HEK293T (cell line): ENCODE measurements around the gene TLE1.

Source experiments
- ARNT ChIP-seq: fragments of 450-650 bp; IDR thresholded peaks from 2 replicates; pipeline ENCODE4 v1.6.1; 2017; ENCODE audit warnings: mild to moderate bottlenecking
- BHLHE40 ChIP-seq: fragments of 450-650 bp; IDR thresholded peaks from 2 replicates; pipeline ENCODE4 v1.6.1; 2016; ENCODE audit warnings: mild to moderate bottlenecking, moderate library complexity, borderline replicate concordance
- ELF4 ChIP-seq: fragments of 450-650 bp; IDR thresholded peaks from 2 replicates; pipeline ENCODE4 v1.6.1; 2017; ENCODE audit warnings: antibody characterized with exemption
- FOXA1 ChIP-seq: fragments of 450-650 bp; IDR thresholded peaks from 2 replicates; pipeline ENCODE4 v1.6.1; 2016; ENCODE audit warnings: mild to moderate bottlenecking
- FOXK2 ChIP-seq: fragments of 450-650 bp; IDR thresholded peaks from 2 replicates; pipeline ENCODE4 v1.6.1; 2016; ENCODE audit warnings: mild to moderate bottlenecking
- FOXM1 ChIP-seq: fragments of 450-650 bp; IDR thresholded peaks from 2 replicates; pipeline ENCODE4 v1.6.1; 2017; ENCODE audit warnings: mild to moderate bottlenecking, borderline replicate concordance
- HDGF ChIP-seq: fragments of 450-650 bp; IDR thresholded peaks from 2 replicates; pipeline ENCODE4 v1.6.1; 2017; ENCODE audit warnings: antibody characterized with exemption, borderline replicate concordance
- L3MBTL2 ChIP-seq: fragments of 450-650 bp; conservative IDR thresholded peaks from 2 replicates; pipeline ENCODE4 v1.6.1; 2016; ENCODE audit warnings: mild to moderate bottlenecking
- NFRKB ChIP-seq: fragments of 450-650 bp; IDR thresholded peaks from 2 replicates; pipeline ENCODE4 v1.6.1; 2016; ENCODE audit warnings: mild to moderate bottlenecking, moderate library complexity
- SP1 ChIP-seq: fragments of 450-650 bp; IDR thresholded peaks from 2 replicates; pipeline ENCODE4 v1.6.1; 2017
- SUZ12 ChIP-seq: fragments of 450-650 bp; IDR thresholded peaks from 2 replicates; pipeline ENCODE4 v1.6.1; 2016; ENCODE audit warnings: mild to moderate bottlenecking
- TARDBP ChIP-seq: fragments of 450-650 bp; IDR thresholded peaks from 2 replicates; pipeline ENCODE4 v1.6.1; 2016
- TF ChIP-seq, protein P1 (sequence below): fragments of 450-650 bp; IDR thresholded peaks from 2 replicates; pipeline ENCODE4 v1.6.1; 2016

DNA sequence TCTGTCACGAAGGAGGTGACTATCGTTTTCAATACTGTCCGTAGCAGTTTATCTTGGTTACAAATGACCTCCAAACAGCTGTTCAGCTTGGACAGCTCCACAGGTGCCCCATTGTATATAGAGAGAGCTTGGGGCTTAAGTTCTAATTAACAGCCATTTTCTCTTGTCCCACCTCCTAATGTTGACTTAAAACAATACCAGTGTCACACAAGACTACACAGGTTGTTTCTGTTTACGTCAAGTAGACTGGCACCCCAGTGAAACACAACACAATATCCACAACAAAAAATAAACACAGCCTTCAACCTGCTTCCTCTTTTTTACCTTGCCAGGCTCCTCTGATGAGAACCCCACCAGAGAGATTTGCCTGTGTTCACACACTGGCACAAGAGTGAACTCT, 39.8 kb upstream of the TLE1 start:
- no peak for TF ChIP-seq ELF4
- TF ChIP-seq ARNT: no peak
- no peak for TF ChIP-seq L3MBTL2
- no peak for TF ChIP-seq BHLHE40
- no peak for TF ChIP-seq NFRKB
- TF ChIP-seq, protein P1, sequence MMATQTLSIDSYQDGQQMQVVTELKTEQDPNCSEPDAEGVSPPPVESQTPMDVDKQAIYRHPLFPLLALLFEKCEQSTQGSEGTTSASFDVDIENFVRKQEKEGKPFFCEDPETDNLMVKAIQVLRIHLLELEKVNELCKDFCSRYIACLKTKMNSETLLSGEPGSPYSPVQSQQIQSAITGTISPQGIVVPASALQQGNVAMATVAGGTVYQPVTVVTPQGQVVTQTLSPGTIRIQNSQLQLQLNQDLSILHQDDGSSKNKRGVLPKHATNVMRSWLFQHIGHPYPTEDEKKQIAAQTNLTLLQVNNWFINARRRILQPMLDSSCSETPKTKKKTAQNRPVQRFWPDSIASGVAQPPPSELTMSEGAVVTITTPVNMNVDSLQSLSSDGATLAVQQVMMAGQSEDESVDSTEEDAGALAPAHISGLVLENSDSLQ: no peak
- no peak for TF ChIP-seq SP1
- TF ChIP-seq FOXA1: no peak
- no peak for TF ChIP-seq FOXK2
- TF ChIP-seq SUZ12: no peak
- no peak for TF ChIP-seq FOXM1
- no peak for TF ChIP-seq HDGF
- no peak for TF ChIP-seq TARDBP
